ENCODE data around the gene GRSF1. TPM values are rescaled to one million over a fixed set of nuclear protein-coding genes. Genes with fewer than 3 reads are reported as not detected.

The GRSF1 gene
- total and polyA plus RNA-seq, 2 of the 13 experiments (the other 11 are each of a cell fraction or from before 2014, with no cell fraction given) = 66.5 to 103 TPM

DNA sequence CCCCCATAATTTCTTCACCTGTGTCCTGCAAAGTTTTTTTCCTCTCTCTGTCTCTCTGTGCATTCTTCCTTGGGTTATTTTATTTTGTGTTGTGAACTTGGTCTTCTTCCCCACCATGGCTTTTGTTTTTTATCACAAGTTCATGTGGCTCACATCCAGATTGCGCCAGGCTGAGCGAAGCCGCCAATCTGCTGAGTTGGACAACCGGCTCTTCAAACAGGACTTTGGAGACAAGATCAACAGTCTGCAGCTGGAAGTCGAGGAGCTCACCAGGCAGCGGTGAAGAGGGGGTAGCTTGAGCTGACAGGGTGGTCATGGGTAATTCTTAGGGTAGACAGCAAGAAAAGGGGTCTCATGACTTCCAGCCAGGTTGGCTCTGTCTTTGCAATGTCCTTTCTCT is 46.1 kb downstream of the GRSF1 start (continued):
- TF ChIP-seq, protein P1, sequence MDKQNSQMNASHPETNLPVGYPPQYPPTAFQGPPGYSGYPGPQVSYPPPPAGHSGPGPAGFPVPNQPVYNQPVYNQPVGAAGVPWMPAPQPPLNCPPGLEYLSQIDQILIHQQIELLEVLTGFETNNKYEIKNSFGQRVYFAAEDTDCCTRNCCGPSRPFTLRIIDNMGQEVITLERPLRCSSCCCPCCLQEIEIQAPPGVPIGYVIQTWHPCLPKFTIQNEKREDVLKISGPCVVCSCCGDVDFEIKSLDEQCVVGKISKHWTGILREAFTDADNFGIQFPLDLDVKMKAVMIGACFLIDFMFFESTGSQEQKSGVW (CRISPR knock-in tag; IDR thresholded peaks at IDR 0.05; ENCODE audit: borderline replicate concordance) = no peak
- no peak for TF ChIP-seq ZNF333 (CRISPR knock-in tag; IDR thresholded peaks at IDR 0.05; ENCODE audit: borderline replicate concordance)
- TF ChIP-seq JARID2 (CRISPR knock-in tag; IDR thresholded peaks at IDR 0.05; ENCODE audit: insufficient replicate concordance) = no peak
- TF ChIP-seq TOE1 (CRISPR knock-in tag; IDR thresholded peaks at IDR 0.05) = no peak
- TF ChIP-seq, protein P2, sequence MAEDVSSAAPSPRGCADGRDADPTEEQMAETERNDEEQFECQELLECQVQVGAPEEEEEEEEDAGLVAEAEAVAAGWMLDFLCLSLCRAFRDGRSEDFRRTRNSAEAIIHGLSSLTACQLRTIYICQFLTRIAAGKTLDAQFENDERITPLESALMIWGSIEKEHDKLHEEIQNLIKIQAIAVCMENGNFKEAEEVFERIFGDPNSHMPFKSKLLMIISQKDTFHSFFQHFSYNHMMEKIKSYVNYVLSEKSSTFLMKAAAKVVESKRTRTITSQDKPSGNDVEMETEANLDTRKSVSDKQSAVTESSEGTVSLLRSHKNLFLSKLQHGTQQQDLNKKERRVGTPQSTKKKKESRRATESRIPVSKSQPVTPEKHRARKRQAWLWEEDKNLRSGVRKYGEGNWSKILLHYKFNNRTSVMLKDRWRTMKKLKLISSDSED (CRISPR knock-in tag; IDR thresholded peaks at IDR 0.05) = no peak
- TF ChIP-seq, protein P3, sequence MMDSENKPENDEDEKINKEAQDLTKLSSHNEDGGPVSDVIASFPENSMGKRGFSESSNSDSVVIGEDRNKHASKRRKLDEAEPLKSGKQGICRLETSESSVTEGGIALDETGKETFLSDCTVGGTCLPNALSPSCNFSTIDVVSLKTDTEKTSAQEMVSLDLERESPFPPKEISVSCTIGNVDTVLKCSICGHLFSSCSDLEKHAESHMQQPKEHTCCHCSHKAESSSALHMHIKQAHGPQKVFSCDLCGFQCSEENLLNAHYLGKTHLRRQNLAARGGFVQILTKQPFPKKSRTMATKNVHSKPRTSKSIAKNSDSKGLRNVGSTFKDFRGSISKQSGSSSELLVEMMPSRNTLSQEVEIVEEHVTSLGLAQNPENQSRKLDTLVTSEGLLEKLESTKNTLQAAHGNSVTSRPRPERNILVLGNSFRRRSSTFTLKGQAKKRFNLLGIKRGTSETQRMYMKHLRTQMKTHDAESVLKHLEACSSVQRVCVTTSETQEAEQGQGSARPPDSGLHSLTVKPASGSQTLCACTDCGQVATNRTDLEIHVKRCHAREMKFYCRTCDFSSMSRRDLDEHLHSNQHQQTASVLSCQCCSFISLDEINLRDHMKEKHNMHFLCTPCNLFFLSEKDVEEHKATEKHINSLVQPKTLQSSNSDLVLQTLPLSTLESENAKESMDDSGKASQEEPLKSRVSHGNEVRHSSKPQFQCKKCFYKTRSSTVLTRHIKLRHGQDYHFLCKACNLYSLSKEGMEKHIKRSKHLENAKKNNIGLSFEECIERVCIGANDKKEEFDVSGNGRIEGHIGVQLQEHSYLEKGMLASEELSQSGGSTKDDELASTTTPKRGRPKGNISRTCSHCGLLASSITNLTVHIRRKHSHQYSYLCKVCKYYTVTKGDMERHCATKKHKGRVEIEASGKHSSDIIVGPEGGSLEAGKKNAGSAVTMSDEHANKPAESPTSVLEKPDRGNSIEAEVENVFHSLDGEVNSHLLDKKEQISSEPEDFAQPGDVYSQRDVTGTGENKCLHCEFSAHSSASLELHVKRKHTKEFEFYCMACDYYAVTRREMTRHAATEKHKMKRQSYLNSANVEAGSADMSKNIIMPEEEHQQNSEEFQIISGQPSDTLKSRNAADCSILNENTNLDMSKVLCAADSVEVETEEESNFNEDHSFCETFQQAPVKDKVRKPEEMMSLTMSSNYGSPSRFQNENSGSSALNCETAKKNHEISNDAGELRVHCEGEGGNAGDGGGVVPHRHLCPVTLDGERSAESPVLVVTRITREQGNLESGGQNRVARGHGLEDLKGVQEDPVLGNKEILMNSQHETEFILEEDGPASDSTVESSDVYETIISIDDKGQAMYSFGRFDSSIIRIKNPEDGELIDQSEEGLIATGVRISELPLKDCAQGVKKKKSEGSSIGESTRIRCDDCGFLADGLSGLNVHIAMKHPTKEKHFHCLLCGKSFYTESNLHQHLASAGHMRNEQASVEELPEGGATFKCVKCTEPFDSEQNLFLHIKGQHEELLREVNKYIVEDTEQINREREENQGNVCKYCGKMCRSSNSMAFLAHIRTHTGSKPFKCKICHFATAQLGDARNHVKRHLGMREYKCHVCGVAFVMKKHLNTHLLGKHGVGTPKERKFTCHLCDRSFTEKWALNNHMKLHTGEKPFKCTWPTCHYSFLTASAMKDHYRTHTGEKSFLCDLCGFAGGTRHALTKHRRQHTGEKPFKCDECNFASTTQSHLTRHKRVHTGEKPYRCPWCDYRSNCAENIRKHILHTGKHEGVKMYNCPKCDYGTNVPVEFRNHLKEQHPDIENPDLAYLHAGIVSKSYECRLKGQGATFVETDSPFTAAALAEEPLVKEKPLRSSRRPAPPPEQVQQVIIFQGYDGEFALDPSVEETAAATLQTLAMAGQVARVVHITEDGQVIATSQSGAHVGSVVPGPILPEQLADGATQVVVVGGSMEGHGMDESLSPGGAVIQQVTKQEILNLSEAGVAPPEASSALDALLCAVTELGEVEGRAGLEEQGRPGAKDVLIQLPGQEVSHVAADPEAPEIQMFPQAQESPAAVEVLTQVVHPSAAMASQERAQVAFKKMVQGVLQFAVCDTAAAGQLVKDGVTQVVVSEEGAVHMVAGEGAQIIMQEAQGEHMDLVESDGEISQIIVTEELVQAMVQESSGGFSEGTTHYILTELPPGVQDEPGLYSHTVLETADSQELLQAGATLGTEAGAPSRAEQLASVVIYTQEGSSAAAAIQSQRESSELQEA (CRISPR knock-in tag; IDR thresholded peaks at IDR 0.05; ENCODE audit: not compliant biosample characterization) = no peak
